ENCODE measurements around the gene ANGPT4.

Gene ANGPT4

DNA sequence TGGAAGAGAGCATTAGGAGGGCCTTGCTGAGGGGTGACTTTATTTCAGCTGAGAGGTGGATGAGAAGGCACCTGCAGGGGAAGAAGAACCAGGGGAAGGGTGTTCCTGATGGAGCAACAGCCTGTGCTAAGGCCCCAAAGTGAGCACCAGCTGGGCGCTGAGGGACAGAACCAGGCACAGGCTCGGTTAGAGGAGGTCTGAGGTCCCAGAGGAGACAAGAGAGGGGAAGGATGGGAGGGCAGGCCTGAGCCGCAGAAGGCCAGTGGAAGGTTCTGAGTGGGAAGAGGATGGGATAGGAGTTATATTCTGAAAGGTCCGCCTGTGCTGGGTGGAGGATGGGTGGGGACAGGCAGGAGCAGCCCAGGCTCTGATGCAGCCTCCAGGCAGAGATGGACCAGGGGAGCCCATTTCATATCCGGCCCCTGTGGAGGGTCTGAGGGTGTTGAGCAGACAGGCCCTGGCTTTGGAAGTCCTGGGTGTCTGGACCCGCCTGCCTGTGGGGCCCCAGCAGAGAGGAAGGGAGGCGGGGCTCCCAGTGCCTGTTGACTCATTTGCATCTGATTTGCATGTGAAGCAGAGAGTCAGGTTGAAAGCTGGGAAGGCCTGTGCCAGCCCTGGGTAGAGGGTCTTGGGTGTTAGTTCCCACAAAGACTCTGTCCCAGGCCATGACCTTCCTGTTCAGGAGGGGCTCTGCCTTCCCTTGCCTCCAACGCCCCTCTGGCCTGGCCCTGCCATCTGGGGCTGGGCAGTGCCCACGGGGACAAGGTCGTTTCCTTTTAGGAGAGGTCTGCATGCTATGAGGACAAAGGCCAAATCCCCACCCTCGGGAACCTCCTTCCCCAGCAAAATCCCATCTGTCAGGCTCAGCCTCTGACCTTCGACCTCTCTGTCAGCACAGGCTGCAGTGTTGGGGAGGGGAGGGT is 93.2 kb downstream of the ANGPT4 start:
- DNase-seq: no peak

DNA sequence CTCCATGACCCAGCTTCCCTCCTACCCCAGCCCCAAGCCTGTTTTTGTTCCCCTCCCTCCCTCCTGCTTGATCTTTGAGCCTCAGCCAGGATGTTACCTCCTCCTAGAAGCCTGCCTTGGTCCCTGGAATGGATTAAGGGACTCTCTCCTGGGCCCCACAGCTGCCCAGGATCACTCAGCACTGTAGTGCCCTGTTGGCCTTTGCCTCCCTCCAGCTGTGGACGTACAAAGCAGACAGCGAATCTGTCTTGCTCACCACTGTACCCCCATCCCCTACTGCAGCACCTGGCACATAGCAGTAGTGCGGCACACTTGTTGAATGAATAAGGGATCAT is 94.4 kb downstream of the ANGPT4 start:
- DNase-seq: no peak

DNA sequence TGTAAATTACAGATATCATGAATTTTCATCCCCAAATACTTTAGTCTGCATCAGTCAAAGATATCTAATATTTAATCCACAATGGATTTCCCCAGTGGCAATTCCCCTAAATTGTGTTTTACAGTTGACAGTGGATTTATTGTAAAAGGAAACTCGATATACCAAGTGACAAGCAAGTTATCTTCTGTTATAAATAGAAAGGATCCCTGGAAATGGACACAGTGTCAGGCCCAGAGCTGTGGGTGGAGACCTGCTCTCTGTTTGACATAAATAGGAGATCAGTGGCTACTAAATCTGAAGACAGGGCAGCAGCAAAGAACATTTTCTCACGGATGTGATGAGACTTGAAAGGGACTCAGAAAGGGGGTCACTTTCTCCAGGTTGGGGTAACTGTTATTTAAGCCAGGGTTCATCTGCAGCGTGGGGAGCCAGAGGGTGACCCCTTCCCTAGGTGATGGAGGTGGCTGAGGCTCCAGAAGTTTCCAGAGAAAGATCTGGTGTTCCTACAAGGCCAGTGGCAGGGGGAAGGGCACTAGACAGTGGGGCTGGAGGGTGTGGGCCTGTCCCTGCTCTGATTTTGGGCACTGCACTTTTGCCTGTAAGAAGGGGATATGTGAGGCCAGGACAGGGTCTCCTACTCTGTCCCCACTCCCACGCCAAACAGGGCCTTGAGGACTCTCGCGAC is 94.9 kb downstream of the ANGPT4 start:
- DNase-seq: no peak

DNA sequence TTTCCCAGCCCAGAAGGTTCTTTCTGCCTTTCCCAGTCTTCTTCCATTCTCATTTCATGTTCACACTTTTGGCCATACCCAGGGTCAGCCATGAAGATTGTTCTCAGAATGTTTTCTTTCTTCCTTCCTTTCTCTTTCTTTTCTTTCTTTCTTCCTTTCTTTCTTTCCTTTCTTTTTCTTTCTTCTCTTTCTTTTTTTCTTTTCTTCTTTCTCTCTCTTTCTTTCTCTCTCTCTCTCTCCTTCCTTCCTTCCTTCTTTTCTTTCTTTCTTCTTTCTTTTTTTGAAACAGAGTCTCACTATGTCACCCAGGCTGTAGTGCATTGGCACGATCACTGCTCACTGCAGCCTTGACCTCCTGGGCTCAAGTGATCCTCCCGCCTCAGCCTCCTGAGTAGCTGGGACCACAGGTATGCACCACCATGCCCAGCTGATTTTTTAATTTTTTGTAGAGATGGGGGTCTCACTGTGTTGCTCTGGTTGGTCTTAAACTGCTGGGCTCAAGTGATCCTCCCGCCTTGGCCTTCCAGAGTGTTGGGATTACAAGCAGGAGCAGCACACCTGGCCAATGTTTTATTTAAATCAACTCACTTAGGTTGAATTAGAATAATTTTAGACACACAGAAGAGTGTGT is 95.7 kb downstream of the ANGPT4 start:
- DNase-seq: no peak

Measured in CD4-positive, alpha-beta T cell treated with Interleukin-10 for 1 hour (primary cell).